ENCODE results near the gene PDCD5.
"Not testable (repeated sequence)": the region's sequence is repeated elsewhere in the genome, so short reads cannot be mapped to it uniquely, and the experiment has no call there.

Gene PDCD5

GRCh38 chr19:32580901-32581704, at the start of gene PDCD5:
Gene PDCD5, plus strand, starts transcription at chr19:32581190. Its CDS starts 72 bp downstream, at chr19:32581262.
- peak within 1 kb of the TSS; percentile 98 for H3K4me3 ChIP-seq
- H3K9me3 ChIP-seq: no peaks in the 10 kb centered on the region
- peaks cover 36% of the 10 kb centered on the region for H3K4me1 ChIP-seq
- TF ChIP-seq Cebpa-rat (IDR thresholded peaks at IDR 0.05): no peak
- H3K9ac ChIP-seq: peak within 1 kb of the TSS; percentile 93
- peaks cover 40% of the 10 kb centered on the region for H4K20me1 ChIP-seq
- peak within 1 kb of the TSS; percentile 90 for H3K4me2 ChIP-seq
- peak within 1 kb of the TSS; percentile 92 for H3K27ac ChIP-seq
- no peaks in the 10 kb centered on the region for H3K27me3 ChIP-seq
- H3K36me3 ChIP-seq: peaks cover 33% of the 10 kb centered on the region

- peaks cover 62% of the 10 kb centered on the region for H3K9me3 ChIP-seq
- no peak overlapping the region for H3K4me2 ChIP-seq
- no peaks in the 10 kb centered on the region for H3K4me1 ChIP-seq
- H3K9ac ChIP-seq: no peak overlapping the region
- TF ChIP-seq Cebpa-rat (IDR thresholded peaks at IDR 0.05): no peak
- H3K27ac ChIP-seq: no peak overlapping the region
- no peaks in the 10 kb centered on the region for H3K27me3 ChIP-seq
- H3K4me3 ChIP-seq: no peak overlapping the region
- H3K36me3 ChIP-seq: no peaks in the 10 kb centered on the region
- no peaks in the 10 kb centered on the region for H4K20me1 ChIP-seq
Observed at GRCh38 chr19:32532233-32532632, 48.8 kb upstream of the PDCD5 start.

GRCh38 chr19:32537580-32537979, 43.4 kb upstream of the PDCD5 start:
- Histone ChIP-seq H3K9me3 (peaks cover 27% of the 10 kb centered on the region), H3K27ac (no peak overlapping the region), H3K4me1 (no peaks in the 10 kb centered on the region), H3K4me2 (no peak overlapping the region), H3K36me3 (no peaks in the 10 kb centered on the region), H3K27me3 (no peaks in the 10 kb centered on the region), H3K9ac (no peak overlapping the region), H3K4me3 (no peak overlapping the region), H4K20me1 (no peaks in the 10 kb centered on the region)
- TF ChIP-seq Cebpa-rat (IDR thresholded peaks at IDR 0.05): no peak

GRCh38 chr19:32539240-32539916, 41.6 kb upstream of the PDCD5 start:
- Histone ChIP-seq H3K9ac (no peak overlapping the region), H3K9me3 (peaks cover 10% of the 10 kb centered on the region), H3K4me1 (no peaks in the 10 kb centered on the region), H3K4me3 (no peak overlapping the region), H3K36me3 (no peaks in the 10 kb centered on the region), H3K27me3 (no peaks in the 10 kb centered on the region), H3K4me2 (no peak overlapping the region), H3K27ac (no peak overlapping the region), H4K20me1 (no peaks in the 10 kb centered on the region)
- TF ChIP-seq Cebpa-rat (IDR thresholded peaks at IDR 0.05): no peak

GRCh38 chr19:32540621-32541020, 40.4 kb upstream of the PDCD5 start:
- no peak overlapping the region for H3K4me2 ChIP-seq
- TF ChIP-seq Cebpa-rat (IDR thresholded peaks at IDR 0.05): no peak
- H3K36me3 ChIP-seq: no peaks in the 10 kb centered on the region
- no peaks in the 10 kb centered on the region for H4K20me1 ChIP-seq
- no peak overlapping the region for H3K9ac ChIP-seq
- H3K9me3 ChIP-seq: 0 out of 2 replicates have a peak, but pooled peaks cover 3% of the 10 kb centered on the region
- no peaks in the 10 kb centered on the region for H3K27me3 ChIP-seq
- H3K27ac ChIP-seq: no peak overlapping the region
- H3K4me3 ChIP-seq: no peak overlapping the region
- no peaks in the 10 kb centered on the region for H3K4me1 ChIP-seq

GRCh38 chr19:32541376-32541775, 39.6 kb upstream of the PDCD5 start:
- not testable (repeated sequence) for H4K20me1 ChIP-seq, H3K4me2 ChIP-seq, H3K27me3 ChIP-seq

GRCh38 chr19:32542477-32543108, 38.4 kb upstream of the PDCD5 start:
- Histone ChIP-seq H3K4me2 (no peak overlapping the region), H3K4me1 (no peaks in the 10 kb centered on the region), H3K9ac (no peak overlapping the region), H3K36me3 (no peaks in the 10 kb centered on the region), H3K4me3 (no peak overlapping the region), H4K20me1 (no peaks in the 10 kb centered on the region), H3K27me3 (no peaks in the 10 kb centered on the region), H3K27ac (no peak overlapping the region), H3K9me3 (0 out of 2 replicates have a peak, but pooled peaks cover 3% of the 10 kb centered on the region)
- no peak for TF ChIP-seq Cebpa-rat (IDR thresholded peaks at IDR 0.05)

More at GRCh38 chr19:32541376-32541775, 39.6 kb upstream of the PDCD5 start:
- not testable (repeated sequence) for H3K27ac ChIP-seq, H3K4me1 ChIP-seq, H3K9me3 ChIP-seq, H3K9ac ChIP-seq, H3K36me3 ChIP-seq, H3K4me3 ChIP-seq

- Histone ChIP-seq H3K4me2 (no peak overlapping the region), H3K27ac (no peak overlapping the region), H3K4me1 (no peaks in the 10 kb centered on the region), H3K27me3 (no peaks in the 10 kb centered on the region), H3K9ac (no peak overlapping the region), H4K20me1 (no peaks in the 10 kb centered on the region), H3K9me3 (0 out of 2 replicates have a peak, but pooled peaks cover 3% of the 10 kb centered on the region), H3K36me3 (no peaks in the 10 kb centered on the region), H3K4me3 (no peak overlapping the region)
- TF ChIP-seq Cebpa-rat (IDR thresholded peaks at IDR 0.05): no peak
Observed at GRCh38 chr19:32543115-32543900, 37.7 kb upstream of the PDCD5 start.

GRCh38 chr19:32544917-32545316, 36.1 kb upstream of the PDCD5 start:
- TF ChIP-seq Cebpa-rat (IDR thresholded peaks at IDR 0.05): no peak
- H3K9ac ChIP-seq: no peak overlapping the region
- H4K20me1 ChIP-seq: no peaks in the 10 kb centered on the region
- H3K27me3 ChIP-seq: no peaks in the 10 kb centered on the region
- no peaks in the 10 kb centered on the region for H3K4me1 ChIP-seq
- H3K9me3 ChIP-seq: no peaks in the 10 kb centered on the region
- H3K4me2 ChIP-seq: no peak overlapping the region
- H3K36me3 ChIP-seq: no peaks in the 10 kb centered on the region
- H3K4me3 ChIP-seq: no peak overlapping the region
- H3K27ac ChIP-seq: no peak overlapping the region
